Ishikawa (cell line): ENCODE results near the gene ARMC8.
A peak's percentile ranks its signal among the peaks of the same experiment; 100 is the strongest.

Source experiments
- CEBPB ChIP-seq: IDR thresholded peaks from 2 replicates; pipeline ENCODE4 v1.6.1; 2012
- CREB1 ChIP-seq: IDR thresholded peaks from 2 replicates; pipeline ENCODE4 v1.6.1; 2012; ENCODE audit warnings: low read depth
- EGR1 ChIP-seq: IDR thresholded peaks from 2 replicates; pipeline ENCODE4 v1.6.1; 2012
- EP300 ChIP-seq: IDR thresholded peaks from 2 replicates; pipeline ENCODE4 v1.6.1; 2012; ENCODE audit warnings: borderline replicate concordance
- FOXM1 ChIP-seq: IDR thresholded peaks from 2 replicates; pipeline ENCODE4 v1.6.1; 2012; ENCODE audit warnings: low read depth, borderline replicate concordance
- NFIC ChIP-seq: IDR thresholded peaks from 2 replicates; pipeline ENCODE4 v1.6.1; 2012
- RAD21 ChIP-seq: IDR thresholded peaks from 2 replicates; pipeline ENCODE4 v1.6.1; 2012; ENCODE audit warnings: low read depth
- TAF1 ChIP-seq: IDR thresholded peaks from 2 replicates; pipeline ENCODE4 v1.6.1; 2012; ENCODE audit warnings: low read depth, mild to moderate bottlenecking
- TCF12 ChIP-seq: IDR thresholded peaks from 2 replicates; pipeline ENCODE4 v1.6.1; 2012; ENCODE audit warnings: low read depth
- TEAD4 ChIP-seq: IDR thresholded peaks from 2 replicates; pipeline ENCODE4 v1.6.1; 2012
- YY1 ChIP-seq: IDR thresholded peaks from 2 replicates; pipeline ENCODE4 v1.6.1; 2012; ENCODE audit warnings: low read depth
- ZBTB7A ChIP-seq: IDR thresholded peaks from 2 replicates; pipeline ENCODE4 v1.6.1; 2012; ENCODE audit warnings: low read depth
- TF ChIP-seq, protein P1 (sequence below): IDR thresholded peaks from 2 replicates; pipeline ENCODE4 v1.6.1; 2012
- TF ChIP-seq, protein P2 (sequence below): IDR thresholded peaks from 2 replicates; pipeline ENCODE4 v1.6.1; 2012; ENCODE audit warnings: low read depth, mild to moderate bottlenecking
- TF ChIP-seq, protein P3 (sequence below): IDR thresholded peaks from 2 replicates; pipeline ENCODE4 v1.6.1; 2012

ARMC8 gene, protein sequence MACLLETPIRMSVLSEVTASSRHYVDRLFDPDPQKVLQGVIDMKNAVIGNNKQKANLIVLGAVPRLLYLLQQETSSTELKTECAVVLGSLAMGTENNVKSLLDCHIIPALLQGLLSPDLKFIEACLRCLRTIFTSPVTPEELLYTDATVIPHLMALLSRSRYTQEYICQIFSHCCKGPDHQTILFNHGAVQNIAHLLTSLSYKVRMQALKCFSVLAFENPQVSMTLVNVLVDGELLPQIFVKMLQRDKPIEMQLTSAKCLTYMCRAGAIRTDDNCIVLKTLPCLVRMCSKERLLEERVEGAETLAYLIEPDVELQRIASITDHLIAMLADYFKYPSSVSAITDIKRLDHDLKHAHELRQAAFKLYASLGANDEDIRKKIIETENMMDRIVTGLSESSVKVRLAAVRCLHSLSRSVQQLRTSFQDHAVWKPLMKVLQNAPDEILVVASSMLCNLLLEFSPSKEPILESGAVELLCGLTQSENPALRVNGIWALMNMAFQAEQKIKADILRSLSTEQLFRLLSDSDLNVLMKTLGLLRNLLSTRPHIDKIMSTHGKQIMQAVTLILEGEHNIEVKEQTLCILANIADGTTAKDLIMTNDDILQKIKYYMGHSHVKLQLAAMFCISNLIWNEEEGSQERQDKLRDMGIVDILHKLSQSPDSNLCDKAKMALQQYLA

GRCh38 chr3:138187296-138188012, at the start of gene ARMC8:
Gene ARMC8 (plus strand): TSS chr3:138187301. CDS start chr3:138187555, 254 bp downstream.
- no peak for TF ChIP-seq CREB1
- TF ChIP-seq NFIC, result peak; percentile 45; the same call in 1 of the 2 replicates
- TF ChIP-seq, protein P1, sequence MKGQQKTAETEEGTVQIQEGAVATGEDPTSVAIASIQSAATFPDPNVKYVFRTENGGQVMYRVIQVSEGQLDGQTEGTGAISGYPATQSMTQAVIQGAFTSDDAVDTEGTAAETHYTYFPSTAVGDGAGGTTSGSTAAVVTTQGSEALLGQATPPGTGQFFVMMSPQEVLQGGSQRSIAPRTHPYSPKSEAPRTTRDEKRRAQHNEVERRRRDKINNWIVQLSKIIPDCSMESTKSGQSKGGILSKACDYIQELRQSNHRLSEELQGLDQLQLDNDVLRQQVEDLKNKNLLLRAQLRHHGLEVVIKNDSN, result no peak
- no peak for TF ChIP-seq CEBPB
- TF ChIP-seq, protein P2, sequence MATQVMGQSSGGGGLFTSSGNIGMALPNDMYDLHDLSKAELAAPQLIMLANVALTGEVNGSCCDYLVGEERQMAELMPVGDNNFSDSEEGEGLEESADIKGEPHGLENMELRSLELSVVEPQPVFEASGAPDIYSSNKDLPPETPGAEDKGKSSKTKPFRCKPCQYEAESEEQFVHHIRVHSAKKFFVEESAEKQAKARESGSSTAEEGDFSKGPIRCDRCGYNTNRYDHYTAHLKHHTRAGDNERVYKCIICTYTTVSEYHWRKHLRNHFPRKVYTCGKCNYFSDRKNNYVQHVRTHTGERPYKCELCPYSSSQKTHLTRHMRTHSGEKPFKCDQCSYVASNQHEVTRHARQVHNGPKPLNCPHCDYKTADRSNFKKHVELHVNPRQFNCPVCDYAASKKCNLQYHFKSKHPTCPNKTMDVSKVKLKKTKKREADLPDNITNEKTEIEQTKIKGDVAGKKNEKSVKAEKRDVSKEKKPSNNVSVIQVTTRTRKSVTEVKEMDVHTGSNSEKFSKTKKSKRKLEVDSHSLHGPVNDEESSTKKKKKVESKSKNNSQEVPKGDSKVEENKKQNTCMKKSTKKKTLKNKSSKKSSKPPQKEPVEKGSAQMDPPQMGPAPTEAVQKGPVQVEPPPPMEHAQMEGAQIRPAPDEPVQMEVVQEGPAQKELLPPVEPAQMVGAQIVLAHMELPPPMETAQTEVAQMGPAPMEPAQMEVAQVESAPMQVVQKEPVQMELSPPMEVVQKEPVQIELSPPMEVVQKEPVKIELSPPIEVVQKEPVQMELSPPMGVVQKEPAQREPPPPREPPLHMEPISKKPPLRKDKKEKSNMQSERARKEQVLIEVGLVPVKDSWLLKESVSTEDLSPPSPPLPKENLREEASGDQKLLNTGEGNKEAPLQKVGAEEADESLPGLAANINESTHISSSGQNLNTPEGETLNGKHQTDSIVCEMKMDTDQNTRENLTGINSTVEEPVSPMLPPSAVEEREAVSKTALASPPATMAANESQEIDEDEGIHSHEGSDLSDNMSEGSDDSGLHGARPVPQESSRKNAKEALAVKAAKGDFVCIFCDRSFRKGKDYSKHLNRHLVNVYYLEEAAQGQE, result no peak
- TF ChIP-seq EP300, result peak; percentile 43
- peak; percentile 96 for TF ChIP-seq TAF1
- peak; percentile 89 for TF ChIP-seq ZBTB7A
- TF ChIP-seq TCF12, result peak; percentile 47; the same call in 1 of the 2 replicates
- no peak for TF ChIP-seq FOXM1
- TF ChIP-seq, protein P3, sequence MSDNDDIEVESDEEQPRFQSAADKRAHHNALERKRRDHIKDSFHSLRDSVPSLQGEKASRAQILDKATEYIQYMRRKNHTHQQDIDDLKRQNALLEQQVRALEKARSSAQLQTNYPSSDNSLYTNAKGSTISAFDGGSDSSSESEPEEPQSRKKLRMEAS, result peak; percentile 63
- TF ChIP-seq YY1, result peak; percentile 92
- no peak for TF ChIP-seq TEAD4
- no peak for TF ChIP-seq RAD21
- no peak; the same call in 1 of the 2 replicates for TF ChIP-seq EGR1

- TF ChIP-seq EGR1 (no peak), YY1 (no peak), TAF1 (no peak), TCF12 (no peak), TEAD4 (no peak), CEBPB (no peak)
Observed at GRCh38 chr3:138137861-138138260, 49.2 kb upstream of the ARMC8 start.

DNA sequence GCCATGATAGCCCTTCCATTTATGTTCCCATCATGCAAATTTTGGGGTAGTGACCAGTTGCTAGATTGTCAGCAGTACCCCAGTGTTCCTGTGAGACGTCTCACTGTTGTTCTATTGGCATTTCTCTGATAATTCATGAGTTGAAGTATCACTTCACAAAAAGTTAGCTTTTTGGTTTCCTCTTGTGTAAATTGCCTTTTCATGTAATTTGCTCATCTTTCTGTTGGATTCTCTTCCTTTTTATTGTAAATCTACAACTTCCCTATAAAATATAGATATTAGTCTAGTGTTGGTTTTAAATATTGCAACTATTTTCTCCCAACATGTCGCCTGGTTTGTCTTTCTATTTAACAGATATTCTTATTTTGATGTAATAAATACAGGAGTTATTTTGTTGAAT, 47.4 kb upstream of the ARMC8 start:
- TF ChIP-seq TCF12 (no peak), CEBPB (no peak), YY1 (no peak), NFIC (no peak), RAD21 (no peak), FOXM1 (no peak), CREB1 (no peak), TAF1 (no peak), EGR1 (no peak), TEAD4 (no peak)
- TF ChIP-seq, protein P1, result no peak
- TF ChIP-seq, protein P3, result no peak

- TF ChIP-seq, protein P1, result no peak
- TF ChIP-seq RAD21, result no peak
- no peak for TF ChIP-seq CEBPB
- TF ChIP-seq FOXM1, result no peak
- no peak for TF ChIP-seq YY1
- no peak for TF ChIP-seq TEAD4
- TF ChIP-seq, protein P2, result no peak
Observed at GRCh38 chr3:138140940-138141339, 46.2 kb upstream of the ARMC8 start.

DNA sequence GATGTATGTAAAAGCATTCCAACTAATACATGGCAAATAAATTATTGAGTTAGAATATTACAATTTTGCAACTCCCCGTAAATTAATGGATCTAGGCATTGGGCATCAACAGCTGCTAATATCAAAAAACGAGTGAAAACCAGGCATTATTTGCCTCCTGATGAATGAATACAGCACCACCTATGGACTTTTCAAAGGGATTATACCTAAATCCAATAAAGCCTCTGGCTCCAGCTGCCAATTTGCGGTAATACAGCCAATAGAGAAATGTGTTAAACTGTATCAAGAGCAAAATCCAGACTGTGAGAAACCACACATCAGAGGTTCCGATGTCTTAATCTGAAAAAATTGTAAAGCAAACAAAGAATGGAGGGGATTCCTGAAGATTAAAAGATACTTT, 38.6 kb upstream of the ARMC8 start:
- no peak for TF ChIP-seq YY1
- TF ChIP-seq EGR1, result no peak
- TF ChIP-seq FOXM1, result no peak
- no peak; the same call in 1 of the 2 replicates for TF ChIP-seq RAD21
- TF ChIP-seq, protein P3, result no peak
- TF ChIP-seq, protein P1, result no peak
- no peak for TF ChIP-seq EP300
- TF ChIP-seq TAF1, result no peak
- TF ChIP-seq, protein P2, result no peak
- no peak for TF ChIP-seq NFIC
- TF ChIP-seq ZBTB7A, result no peak
- TF ChIP-seq CREB1, result no peak
- TF ChIP-seq CEBPB, result no peak
- TF ChIP-seq TCF12, result no peak
- TF ChIP-seq TEAD4, result no peak
